H1 (cell line): ENCODE data around the gene TRAF1. TPM values are rescaled to one million over a fixed set of nuclear protein-coding genes. Genes with fewer than 3 reads are reported as not detected.

Experiments
- CTCF ChIA-PET: fragments of 300-600 bp; sonication (Branson Sonifier 250); formaldehyde crosslinking; loops from one replicate; lab custom pipeline; 2021; ENCODE audit not compliant: partially characterized antibody; lab: Charles Lee
- POLR2A ChIA-PET: fragments of 300-600 bp; sonication (Branson Sonifier 250); formaldehyde crosslinking; loops from one replicate; lab custom pipeline; 2021; ENCODE audit warnings: inconsistent platforms; ENCODE audit not compliant: partially characterized antibody; lab: Charles Lee
- DNase-seq, 2 experiments: peaks; one replicate each; pipeline versions ENCODE4 v3.0.0 to v3.0.0-alpha.2; 2010 to 2022; ENCODE audit warnings: low spot score in 2 of 2, low read depth in 1 of 2, mixed read lengths in 1 of 2
- FAIRE-seq: peaks from 2 replicates; lab custom pipeline; 2011; peaks lifted over from hg19 to GRCh38; lab: Jason Lieb, UNC
- H2AFZ ChIP-seq: 2 replicates; pipeline ENCODE4 v1.8.1; 2012; ENCODE audit warnings: low read length, inconsistent platforms
- H2AK5ac ChIP-seq: 2 replicates; pipeline ENCODE4 v1.6.1; 2013; ENCODE audit warnings: low read depth, low read length
- H2BK120ac ChIP-seq: replicated peaks from 2 replicates; pipeline ENCODE3; 2013; ENCODE audit warnings: low read depth, low read length, inconsistent platforms
- H2BK12ac ChIP-seq: 2 replicates; pipeline ENCODE4 v1.6.1; 2013; ENCODE audit warnings: low read depth, low read length
- H2BK15ac ChIP-seq: 2 replicates; pipeline ENCODE4 v1.6.1; 2013; ENCODE audit warnings: low read length
- H2BK20ac ChIP-seq: 2 replicates; pipeline ENCODE4 v1.6.1; 2013; ENCODE audit warnings: low read length
- H2BK5ac ChIP-seq: 2 replicates; pipeline ENCODE4 v1.6.1; 2013; ENCODE audit warnings: low read depth, low read length
- H3K14ac ChIP-seq: 2 replicates; pipeline ENCODE4 v1.6.1; 2013; ENCODE audit warnings: inconsistent platforms; ENCODE audit not compliant: insufficient read length
- H3K18ac ChIP-seq: 2 replicates; pipeline ENCODE4 v1.6.1; 2013; ENCODE audit warnings: low read length; ENCODE audit errors: extremely low read depth
- H3K23ac ChIP-seq: 2 replicates; pipeline ENCODE4 v1.6.1; 2013; ENCODE audit warnings: inconsistent platforms; ENCODE audit not compliant: insufficient read length
- H3K23me2 ChIP-seq: 2 replicates; pipeline ENCODE4 v1.6.1; 2013; ENCODE audit warnings: low read depth, low read length
- H3K27ac ChIP-seq: 2 replicates; pipeline ENCODE4 v1.6.1; 2011; ENCODE audit warnings: low read depth, low read length, inconsistent platforms
- H3K27me3 ChIP-seq, 4 experiments: replicated peaks in 1 of 4; 1 replicate in 1 of 4; 2 replicates in 3 of 4; pipeline versions ENCODE4 v1.6.1 to v1.8.1; 2011 to 2013; ENCODE audit warnings: low read length in 3 of 4, mild to moderate bottlenecking in 3 of 4, inconsistent platforms in 2 of 4, mixed read lengths in 2 of 4, moderate library complexity in 1 of 4; ENCODE audit not compliant: control insufficient read depth in 3 of 4, insufficient read depth in 3 of 4; ENCODE audit errors: extremely low read depth in 1 of 4
- H3K36me3 ChIP-seq, 4 experiments: 2 replicates each; pipeline versions ENCODE4 v1.6.1 to v1.8.1; 2011 to 2013; ENCODE audit warnings: mild to moderate bottlenecking in 4 of 4, low read length in 3 of 4, moderate library complexity in 2 of 4, control low read depth in 1 of 4, inconsistent platforms in 1 of 4; ENCODE audit not compliant: insufficient read depth in 4 of 4, control insufficient read depth in 2 of 4
- H3K4ac ChIP-seq: replicated peaks from 2 replicates; pipeline ENCODE3; 2013; ENCODE audit warnings: low read length, low read depth, mixed read lengths, inconsistent platforms; ENCODE audit not compliant: insufficient read length
- H3K4me1 ChIP-seq, 4 experiments: replicated peaks in 1 of 4; 1 replicate in 1 of 4; 2 replicates in 3 of 4; pipeline versions ENCODE4 v1.6.1 to v1.8.1; 2011 to 2013; ENCODE audit warnings: low read length in 3 of 4, inconsistent platforms in 2 of 4, mixed read lengths in 1 of 4; ENCODE audit not compliant: insufficient read depth in 4 of 4, control insufficient read depth in 3 of 4
- H3K4me2 ChIP-seq, 2 experiments: 2 replicates each; pipeline versions ENCODE4 v1.6.1 to v1.8.1; 2011 to 2013; ENCODE audit warnings: low read depth in 2 of 2, low read length in 2 of 2, control low read depth in 1 of 2, inconsistent platforms in 1 of 2, mild to moderate bottlenecking in 1 of 2; ENCODE audit not compliant: insufficient read depth in 1 of 2
- H3K4me3 ChIP-seq, 4 experiments: fragments of 200-600, 300-600 bp in 1 of 4; sonication (generic), shearing (Covaris generic), sonication (Bioruptor Twin) in 1 of 4; 2 replicates each; pipeline versions ENCODE4 v1.5.1 to v1.8.1; 2011 to 2016; ENCODE audit warnings: low read length in 4 of 4, low read depth in 3 of 4, control low read depth in 2 of 4, inconsistent platforms in 2 of 4, mild to moderate bottlenecking in 2 of 4, mixed read lengths in 1 of 4, moderate library complexity in 1 of 4; ENCODE audit not compliant: insufficient read depth in 2 of 4; ENCODE audit errors: extremely low read depth in 1 of 4
- H3K56ac ChIP-seq: replicated peaks from 2 replicates; pipeline ENCODE3; 2013; ENCODE audit warnings: low read depth, mild to moderate bottlenecking, mixed read lengths, low read length, inconsistent platforms; ENCODE audit not compliant: insufficient read length
- H3K79me1 ChIP-seq: 2 replicates; pipeline ENCODE4 v1.6.1; 2013; ENCODE audit warnings: low read depth, low read length, control low read depth
- H3K79me2 ChIP-seq, 2 experiments: 2 replicates each; pipeline versions ENCODE4 v1.6.1 to v1.8.1; 2012 to 2013; ENCODE audit warnings: low read length in 2 of 2, mild to moderate bottlenecking in 2 of 2, inconsistent platforms in 1 of 2; ENCODE audit not compliant: insufficient read depth in 2 of 2, control insufficient read depth in 1 of 2
- H3K9ac ChIP-seq, 4 experiments: replicated peaks in 1 of 4; 1 replicate in 1 of 4; 2 replicates in 3 of 4; pipeline versions ENCODE4 v1.6.1 to v1.8.1; 2011 to 2013; ENCODE audit warnings: low read depth in 3 of 4, low read length in 3 of 4, control low read depth in 2 of 4, mild to moderate bottlenecking in 2 of 4, moderate library complexity in 2 of 4, inconsistent platforms in 1 of 4; ENCODE audit errors: extremely low read depth in 1 of 4
- H3K9me3 ChIP-seq, 2 experiments: 2 replicates each; pipeline versions ENCODE4 v1.6.1 to v1.8.1; 2012 to 2013; ENCODE audit warnings: mild to moderate bottlenecking in 2 of 2, moderate library complexity in 2 of 2, control low read depth in 1 of 2, inconsistent platforms in 1 of 2, low read depth in 1 of 2, low read length in 1 of 2, mixed read lengths in 1 of 2; ENCODE audit not compliant: insufficient read depth in 2 of 2
- H4K20me1 ChIP-seq, 2 experiments: replicated peaks in 1 of 2; 2 replicates each; pipeline versions ENCODE3 to v1.8.1; 2011 to 2013; ENCODE audit warnings: inconsistent platforms in 2 of 2, low read length in 2 of 2, mild to moderate bottlenecking in 1 of 2; ENCODE audit not compliant: insufficient read depth in 2 of 2, control insufficient read depth in 1 of 2
- H4K5ac ChIP-seq: 2 replicates; pipeline ENCODE4 v1.6.1; 2013; ENCODE audit warnings: low read length, low read depth, mixed read lengths, inconsistent platforms; ENCODE audit not compliant: insufficient read length
- H4K8ac ChIP-seq: 2 replicates; pipeline ENCODE4 v1.8.0; 2013; ENCODE audit warnings: mild to moderate bottlenecking, moderate library complexity, low read length, inconsistent platforms; ENCODE audit not compliant: insufficient read depth; ENCODE audit errors: extremely low read depth
- H4K91ac ChIP-seq: replicated peaks from 2 replicates; pipeline ENCODE3; 2013; ENCODE audit warnings: low read length, mixed read lengths, inconsistent platforms; ENCODE audit not compliant: insufficient read length
- ASH2L ChIP-seq: fragments of 200-600, 300-600 bp; sonication (generic); IDR thresholded peaks from one replicate; pipeline ENCODE4 v1.7.1; 2017; ENCODE audit warnings: low read length
- CEBPB ChIP-seq: IDR thresholded peaks from 2 replicates; pipeline ENCODE4 v1.6.1; 2012; ENCODE audit warnings: low read depth, low read length
- JUN ChIP-seq: IDR thresholded peaks from 2 replicates; pipeline ENCODE4 v1.6.1; 2011; ENCODE audit warnings: low read depth, mild to moderate bottlenecking, improper control_type of control experiment, low read length
- KDM5A ChIP-seq: fragments of 200-600 bp; IDR thresholded peaks from 2 replicates; pipeline ENCODE4 v1.7.1; 2012; ENCODE audit warnings: mild to moderate bottlenecking, low read length, inconsistent platforms, mixed read lengths
- SIRT6 ChIP-seq: IDR thresholded peaks from one replicate; pipeline ENCODE4 v1.7.1; 2012; ENCODE audit warnings: low read length, inconsistent platforms
- ZNF274 ChIP-seq: IDR thresholded peaks from 2 replicates; pipeline ENCODE4 v1.7.0; 2012; ENCODE audit warnings: low read length, borderline replicate concordance; ENCODE audit errors: extremely low read depth
- WGBS, 2 experiments: shearing (Covaris generic) in 1 of 2; methylation state at CpG; one replicate each; pipeline versions ENCODE4 v1.1.6 to v1.1.7; 2013 to 2015; ENCODE audit warnings: low lambda C conversion rate in 2 of 2, mixed read lengths in 2 of 2, inconsistent platforms in 1 of 2, low coverage in 1 of 2, missing lambda C conversion rate in 1 of 2; ENCODE audit not compliant: insufficient replicate concordance in 2 of 2, insufficient coverage in 1 of 2, insufficient read length in 1 of 2; ENCODE audit errors: extremely low coverage in 1 of 2, missing lambda C conversion rate in 1 of 2; 5-methylcytosine and 5-hydroxymethylcytosine counted together
- polyA plus RNA-seq, 7 experiments: library from polyadenylated mRNA; depleted of rRNA in 3 of 7; stranded (reverse) in 5 of 7; unstranded in 2 of 7; fragments of >200 nt in 5 of 7; fragments of 200-250 nt in 2 of 7; gene quantifications; 1 replicate in 5 of 7; 2 replicates in 1 of 7; 4 replicates in 1 of 7; pipeline versions ENCODE4 v1.2.1 to v1.2.3, GENCODE V29; 2011 to 2013; ENCODE audit warnings: missing spikeins in 2 of 7, mixed read lengths in 2 of 7
- total RNA-seq: library from RNA; stranded (reverse); fragmentation: NEBNext Ultra II Directional; extraction: Animal tissue kit (Norgen Biotek cat#: 25700); gene quantifications from 2 replicates; pipeline ENCODE4 v1.2.1, GENCODE V29; 2021
- TF ChIP-seq, protein P1 (sequence below): IDR thresholded peaks from 2 replicates; pipeline ENCODE4 v1.6.1; 2012; ENCODE audit warnings: low read length, inconsistent platforms

TRAF1 gene
- total and polyA plus RNA-seq, 2 of the 8 experiments (the other 6 are each of a cell fraction or from before 2014, with no cell fraction given) = 1.6 to 3.2 TPM

DNA sequence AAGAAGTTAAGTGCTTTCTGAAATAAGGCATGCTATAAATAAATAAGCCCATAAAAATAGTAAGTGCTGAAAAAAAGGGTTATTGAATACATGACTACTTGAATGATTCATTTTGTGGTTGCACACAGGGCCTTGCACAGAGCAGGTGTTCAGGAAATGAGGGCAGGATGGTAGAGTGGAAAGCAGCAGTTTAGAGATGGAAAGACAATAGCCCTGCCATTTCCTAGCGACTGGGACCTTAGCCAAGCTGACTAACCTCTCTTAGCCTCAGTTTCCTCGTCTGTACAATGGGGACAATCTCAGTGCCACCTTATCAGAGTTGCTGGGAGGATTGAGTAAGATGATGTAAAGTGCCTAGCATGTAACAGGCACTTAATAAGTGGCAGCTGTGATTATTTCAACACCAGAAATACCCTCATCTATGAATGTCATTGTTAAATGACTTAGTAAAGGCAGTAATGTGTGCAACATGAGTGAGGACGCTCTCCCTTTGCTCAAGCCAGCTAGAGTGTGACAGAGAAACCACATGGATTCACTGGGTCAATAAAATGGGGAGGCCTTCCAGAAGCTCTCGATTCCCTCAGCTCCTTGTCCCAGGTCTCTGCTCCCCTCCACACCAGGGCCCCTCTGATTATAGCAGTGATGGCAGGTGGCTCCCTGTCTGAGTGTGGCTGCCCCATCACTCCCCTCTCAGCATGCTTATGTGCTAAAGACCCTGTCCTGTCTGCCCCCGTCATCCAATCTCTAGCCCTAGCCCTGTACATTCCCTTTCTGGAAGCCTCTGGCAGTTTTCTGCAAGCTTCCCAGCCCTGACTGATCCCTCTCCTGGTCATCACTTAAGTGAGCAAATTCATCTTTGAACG is 33.6 kb downstream of the TRAF1 start:
- POLR2A ChIA-PET = interaction anchor here (1.2 to 2.4 kb wide), 6 partner anchors 9 to 20 kb away, joined by 3 to 7 read pairs (median 5); partner anchors contain the start of gene PHF19
- Histone ChIP-seq H3K4me3 (no peak overlapping the region), H4K20me1 (no peaks in the 10 kb centered on the region), H3K9me3 (no peaks in the 10 kb centered on the region), H2BK15ac (no peak overlapping the region; the same call in 1 of the 2 replicates), H3K9ac (no peak overlapping the region), H3K79me1 (no peaks in the 10 kb centered on the region), H4K5ac (no peak overlapping the region), H3K4me1 (peaks cover 0 to 6% (median 5%) of the 10 kb centered on the region in 4 experiments; a peak in 6 of 7 replicates), H2BK5ac (no peak overlapping the region), H3K27ac (no peak overlapping the region), H2AFZ (no peak overlapping the region), H2AK5ac (no peak overlapping the region), H2BK120ac (no peak overlapping the region), H3K36me3 (no peaks in the 10 kb centered on the region), H3K4me2 (no peak overlapping the region; a peak in 1 of 4 replicates), H3K18ac (no peak overlapping the region), H3K23ac (no peak overlapping the region), H3K27me3 (peaks cover 0 to 21% (median 15%) of the 10 kb centered on the region in 4 experiments; a peak in 5 of 7 replicates), H2BK20ac (no peak overlapping the region), H3K79me2 (no peaks in the 10 kb centered on the region), H2BK12ac (no peak overlapping the region), H3K14ac (no peak overlapping the region), H4K91ac (no peak overlapping the region), H4K8ac (peak overlapping the region; percentile 11; the same call in 1 of the 2 replicates), H3K4ac (no peak overlapping the region), H3K23me2 (peaks cover 3% of the 10 kb centered on the region; the same call in 1 of the 2 replicates), H3K56ac (no peak overlapping the region)
- TF ChIP-seq SIRT6 = no peak
- TF ChIP-seq ASH2L = no peak
- TF ChIP-seq KDM5A = no peak
- TF ChIP-seq JUN = no peak
- TF ChIP-seq ZNF274 = no peak
- TF ChIP-seq, protein P1, sequence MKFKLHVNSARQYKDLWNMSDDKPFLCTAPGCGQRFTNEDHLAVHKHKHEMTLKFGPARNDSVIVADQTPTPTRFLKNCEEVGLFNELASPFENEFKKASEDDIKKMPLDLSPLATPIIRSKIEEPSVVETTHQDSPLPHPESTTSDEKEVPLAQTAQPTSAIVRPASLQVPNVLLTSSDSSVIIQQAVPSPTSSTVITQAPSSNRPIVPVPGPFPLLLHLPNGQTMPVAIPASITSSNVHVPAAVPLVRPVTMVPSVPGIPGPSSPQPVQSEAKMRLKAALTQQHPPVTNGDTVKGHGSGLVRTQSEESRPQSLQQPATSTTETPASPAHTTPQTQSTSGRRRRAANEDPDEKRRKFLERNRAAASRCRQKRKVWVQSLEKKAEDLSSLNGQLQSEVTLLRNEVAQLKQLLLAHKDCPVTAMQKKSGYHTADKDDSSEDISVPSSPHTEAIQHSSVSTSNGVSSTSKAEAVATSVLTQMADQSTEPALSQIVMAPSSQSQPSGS = no peak
- no peak for TF ChIP-seq CEBPB
- DNase-seq (no peak), FAIRE-seq (no peak)
- CTCF ChIA-PET = interaction anchor here (0.6 to 1.1 kb wide), 4 partner anchors 10 to 943 kb away, joined by 3 to 4 read pairs (median 3); no protein-coding TSS in a partner anchor
- WGBS, 2 experiments = 87% methylated on average over 6 of the region's 6 CpGs; no CpG with 5 or more reads in 1 of the 2 experiments
